IPS-18c (cell line): Measurements from ENCODE around the gene ERCC6.

ENCODE experiments used
- H3K4me3 ChIP-seq: 2 replicates; pipeline ENCODE4 v1.7.0; 2013; ENCODE audit warnings: low read depth, mild to moderate bottlenecking, low read length, moderate library complexity; ENCODE audit not compliant: insufficient read depth
- H3K9me3 ChIP-seq: one replicate; pipeline ENCODE4 v1.6.1; 2013; ENCODE audit warnings: mild to moderate bottlenecking, low read length, moderate library complexity; ENCODE audit not compliant: control insufficient read depth, insufficient read depth

ERCC6 gene

DNA sequence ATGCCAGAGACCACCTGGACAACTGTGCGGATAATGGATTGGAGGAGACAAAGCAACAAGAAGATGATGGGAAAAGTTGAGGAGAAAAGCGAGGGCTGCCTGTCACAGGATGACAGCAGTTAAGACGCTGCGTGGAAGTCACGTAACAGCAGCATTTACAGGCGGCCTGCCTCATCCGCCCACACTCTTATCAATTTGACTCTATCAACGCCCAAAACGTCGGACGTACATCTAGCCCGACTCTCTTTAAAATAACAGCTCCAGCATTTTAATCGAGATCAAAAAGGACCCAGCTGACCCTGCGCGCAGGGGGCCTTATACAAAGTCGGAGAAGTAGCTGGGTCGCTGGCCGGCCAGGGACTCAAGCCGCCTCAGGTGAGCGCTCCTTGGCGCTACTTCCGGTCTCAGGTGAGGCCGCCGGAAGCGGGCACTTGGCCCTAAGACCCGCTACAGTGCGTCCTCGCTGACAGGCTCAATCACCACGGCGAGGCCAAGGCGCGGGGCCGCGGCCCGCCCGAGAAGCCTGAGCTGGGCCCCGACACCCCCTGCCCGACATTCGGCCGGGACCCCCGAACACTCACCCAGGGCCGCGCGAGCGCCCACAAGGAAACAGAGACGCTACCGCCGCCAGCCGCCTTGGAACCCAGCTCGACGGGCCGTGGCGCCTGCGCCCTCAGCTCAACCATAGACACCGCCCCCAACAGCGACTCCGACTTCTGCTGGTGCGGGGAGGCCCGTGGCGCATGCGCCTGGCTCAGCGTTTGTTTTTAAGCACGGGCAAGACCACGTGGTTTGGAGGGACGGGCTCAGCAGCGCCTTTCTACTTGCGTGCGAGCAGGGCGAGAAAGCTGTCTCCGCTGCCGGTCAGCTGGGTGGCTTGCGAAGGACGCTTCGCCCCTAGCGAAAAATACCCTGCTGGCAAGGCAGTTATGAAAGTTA lies at the start of gene ERCC6:
Gene ERCC6, minus strand, starts transcription at position 741 of the 939 bp plus-strand sequence.
- peaks cover 2% of the 10 kb centered on the region for H3K9me3 ChIP-seq
- peak within 1 kb of the TSS; percentile 60 for H3K4me3 ChIP-seq

DNA sequence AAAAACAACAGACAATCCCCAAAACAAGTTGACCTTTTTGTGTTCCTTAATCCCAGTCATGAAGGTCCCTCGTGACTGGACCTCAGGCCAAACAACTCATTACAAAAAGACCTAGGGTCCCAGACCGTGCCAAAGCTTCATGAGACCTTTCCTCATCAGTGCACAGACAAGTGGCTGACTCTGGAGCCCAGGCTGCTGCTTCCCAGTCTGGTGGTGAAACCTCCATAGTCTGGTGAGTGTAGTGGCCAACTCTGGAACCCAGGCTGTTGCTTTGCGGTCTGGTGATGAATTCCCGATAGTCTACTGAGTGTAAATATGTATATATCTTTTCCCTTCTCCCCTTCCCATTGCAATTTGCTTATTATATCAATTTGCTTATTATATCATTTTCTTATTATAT lies 49.1 kb upstream of the ERCC6 start:
- Histone ChIP-seq H3K9me3 (no peaks in the 10 kb centered on the region), H3K4me3 (no peak overlapping the region)

DNA sequence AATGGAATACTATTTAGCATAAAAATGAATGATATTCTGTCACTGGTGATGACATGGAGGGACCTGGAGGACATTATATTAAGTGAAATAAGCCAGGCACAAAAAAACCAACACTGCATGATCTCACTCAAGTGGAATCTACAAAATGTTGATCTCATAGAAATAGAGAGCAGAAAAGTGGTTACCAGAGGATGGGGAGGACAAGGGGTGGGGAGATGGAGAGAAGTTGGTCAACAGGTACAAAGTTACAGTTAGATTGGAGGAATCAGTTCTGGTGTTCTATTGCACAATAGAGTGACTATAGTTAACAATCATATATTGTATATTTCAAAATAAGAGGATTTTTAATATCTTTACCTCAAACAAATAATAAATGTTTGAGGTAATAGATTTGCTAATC lies 46.5 kb upstream of the ERCC6 start:
- H3K4me3 ChIP-seq, result no peak overlapping the region
- no peaks in the 10 kb centered on the region for H3K9me3 ChIP-seq

DNA sequence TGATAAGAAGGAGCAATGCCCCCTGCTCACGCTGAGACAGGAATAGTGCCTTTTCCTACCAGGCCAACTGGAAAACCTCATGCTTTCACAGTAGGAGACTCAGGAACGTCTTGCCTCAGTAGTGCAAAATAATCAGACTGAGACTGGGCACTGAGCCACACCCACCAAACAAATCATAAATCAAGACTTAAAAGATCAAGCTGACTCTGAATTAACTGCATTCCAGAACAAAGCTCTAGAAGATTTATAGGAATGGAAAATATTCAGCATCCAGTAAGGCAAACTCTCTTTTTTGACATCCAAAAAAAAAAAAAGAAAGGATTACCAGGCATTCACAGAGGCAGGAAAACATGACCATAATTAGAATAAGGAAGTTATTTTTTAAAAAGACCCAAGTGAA lies 40.7 kb upstream of the ERCC6 start:
- Histone ChIP-seq H3K9me3 (no peaks in the 10 kb centered on the region), H3K4me3 (no peak overlapping the region)

DNA sequence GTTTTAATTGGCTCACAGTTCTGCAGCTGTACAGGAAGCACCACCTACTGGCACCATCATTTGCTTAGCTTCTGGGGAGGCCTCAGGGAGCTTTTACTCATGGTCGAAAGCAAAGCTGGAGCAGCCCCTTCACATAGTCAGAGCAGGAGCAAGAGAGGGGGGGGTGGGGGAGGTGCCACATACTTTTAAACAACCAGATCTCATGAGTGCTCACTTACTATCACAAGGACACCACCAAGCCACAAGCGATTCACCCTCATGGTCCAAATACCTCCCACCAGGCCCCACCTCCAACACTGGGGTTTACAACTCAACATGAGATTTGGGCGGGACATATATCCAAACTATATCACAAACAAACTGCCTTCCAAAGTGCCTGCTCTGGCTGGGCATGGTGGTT lies 39.5 kb upstream of the ERCC6 start:
- no peaks in the 10 kb centered on the region for H3K9me3 ChIP-seq
- H3K4me3 ChIP-seq, result no peak overlapping the region

DNA sequence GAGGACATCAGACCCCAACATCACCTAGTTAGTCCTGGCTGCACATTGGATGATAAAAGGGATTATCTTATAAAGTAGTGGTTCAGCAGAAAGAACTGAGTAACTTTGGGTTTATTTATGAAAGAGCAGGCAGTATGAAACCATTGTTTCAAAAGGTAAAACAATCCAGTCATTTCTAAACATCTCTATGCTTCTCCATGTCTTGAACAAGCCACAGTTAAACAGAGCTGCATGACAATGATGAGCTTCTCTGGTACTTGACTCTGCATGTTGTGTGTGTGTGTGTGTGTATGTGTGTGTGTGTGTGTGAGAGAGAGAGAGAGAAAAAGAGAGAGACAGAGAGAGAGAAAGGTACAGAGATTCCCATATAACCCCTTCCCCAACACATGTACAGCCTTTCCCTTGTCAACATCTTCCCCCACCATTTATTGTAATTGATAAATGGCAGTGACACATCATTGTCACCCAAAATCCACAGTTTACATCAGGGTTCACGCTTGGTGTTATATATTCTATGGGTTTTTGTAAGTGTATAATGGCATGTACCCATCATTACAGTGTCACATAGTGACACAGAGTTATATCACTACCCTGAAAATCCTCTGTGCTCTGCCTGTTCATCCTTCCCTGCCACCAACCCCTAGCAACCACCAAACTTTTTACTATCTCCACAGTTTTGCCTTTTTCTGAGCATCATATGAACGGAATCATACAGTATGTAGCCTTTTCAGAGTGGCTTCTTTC lies 38.4 kb upstream of the ERCC6 start:
- Histone ChIP-seq H3K4me3 (no peak overlapping the region), H3K9me3 (no peaks in the 10 kb centered on the region)

DNA sequence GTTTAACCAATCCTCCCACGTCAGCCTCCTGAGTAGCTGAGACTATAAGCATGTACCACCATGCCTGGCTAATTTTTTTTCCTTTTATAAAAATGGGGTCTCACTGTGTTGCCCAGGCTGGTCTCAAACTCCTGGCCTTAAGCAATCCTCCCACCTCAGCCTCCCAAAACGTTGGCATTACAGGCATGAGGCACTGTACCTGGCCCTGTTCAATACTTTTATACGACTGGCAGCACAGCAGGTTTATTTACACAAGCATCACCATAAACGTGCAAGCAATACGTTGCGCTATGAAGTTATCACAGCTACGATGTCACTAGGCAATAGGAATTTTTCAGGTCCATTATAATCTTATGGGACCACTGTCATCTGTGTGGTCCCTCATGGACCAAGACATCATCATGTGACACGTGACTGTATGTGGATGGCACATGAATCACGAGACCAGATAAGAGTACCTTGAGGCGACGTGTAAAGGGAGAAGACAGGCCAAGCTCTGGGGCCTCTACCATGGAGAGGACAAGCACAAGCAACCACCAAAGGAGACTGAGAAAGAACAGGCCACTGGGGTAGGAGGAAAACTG lies 36.7 kb upstream of the ERCC6 start:
- Histone ChIP-seq H3K9me3 (no peaks in the 10 kb centered on the region), H3K4me3 (no peak overlapping the region)

DNA sequence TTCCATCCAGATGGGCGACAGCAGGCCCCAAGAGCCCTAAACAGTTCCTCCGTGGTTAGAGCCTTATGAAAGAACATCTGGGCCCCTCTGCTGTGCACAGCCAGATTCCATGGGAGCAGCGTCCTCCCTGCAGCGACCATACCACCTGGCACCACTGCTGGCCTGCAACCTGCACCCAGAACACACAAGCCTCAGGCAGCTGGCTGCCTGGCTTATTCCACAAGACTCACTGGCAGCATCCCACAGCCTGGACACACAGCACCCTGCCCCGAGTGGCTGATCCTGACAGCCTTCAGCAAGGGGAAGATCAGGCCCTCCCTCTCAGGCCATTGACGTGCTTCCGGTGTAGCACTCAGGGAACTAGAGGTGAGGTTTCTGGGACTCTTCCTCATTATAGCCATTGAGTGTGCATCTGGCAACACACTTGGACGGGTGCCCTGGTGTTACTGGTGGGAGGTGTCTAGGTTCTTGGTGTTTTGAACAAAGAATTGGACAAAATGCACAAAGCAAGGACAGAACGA lies 33.7 kb upstream of the ERCC6 start:
- H3K4me3 ChIP-seq, result no peak overlapping the region
- H3K9me3 ChIP-seq, result peaks cover 6% of the 10 kb centered on the region

DNA sequence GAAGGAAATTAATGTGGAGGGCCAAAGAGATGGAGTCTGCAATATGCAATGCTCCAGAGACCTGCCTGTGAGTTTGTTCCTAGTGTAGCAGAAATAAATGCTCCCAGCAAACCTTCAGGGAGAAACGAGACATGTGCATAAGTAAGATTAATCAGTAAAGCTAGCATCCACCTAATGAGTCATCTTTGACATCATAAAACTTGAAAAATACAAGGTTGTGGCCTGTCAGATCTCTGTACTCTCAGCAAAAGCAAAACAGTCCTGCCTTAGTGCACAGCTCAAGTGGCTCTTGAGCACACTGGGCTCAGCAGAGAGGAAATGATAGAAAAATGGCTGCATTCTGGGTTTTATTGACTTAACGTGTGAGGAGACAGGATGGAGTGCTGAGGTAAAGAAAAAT lies 32.5 kb upstream of the ERCC6 start:
- H3K4me3 ChIP-seq, result no peak overlapping the region
- peaks cover 6% of the 10 kb centered on the region for H3K9me3 ChIP-seq

DNA sequence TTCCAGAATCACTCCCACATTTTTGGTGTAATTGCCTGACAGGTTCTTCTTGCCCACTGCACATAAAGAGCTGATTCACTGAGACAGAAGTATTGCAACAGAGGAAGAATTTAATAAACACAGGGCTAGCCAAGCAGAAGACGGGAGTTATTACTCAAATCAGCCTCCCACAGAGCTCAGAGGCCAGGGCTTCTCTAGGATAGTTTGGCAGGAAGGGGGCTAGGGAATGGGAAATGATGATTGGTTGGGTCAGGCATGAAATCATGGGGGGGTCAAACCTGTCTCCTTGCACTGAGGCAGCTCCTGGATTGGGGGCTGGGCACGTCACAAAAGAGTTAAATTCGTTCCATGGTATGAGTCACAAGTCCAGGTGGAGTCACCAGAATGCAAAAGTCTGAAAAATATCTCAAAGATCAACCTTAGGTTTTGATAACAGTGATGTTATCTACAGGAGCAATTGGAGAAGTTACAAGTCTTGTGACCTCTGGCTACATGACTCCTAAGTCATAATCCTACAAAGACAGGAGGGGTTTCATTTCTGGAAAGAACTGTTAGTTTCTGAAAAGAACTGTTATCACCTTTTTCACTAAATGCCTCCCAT lies 30.2 kb upstream of the ERCC6 start:
- Histone ChIP-seq H3K4me3 (no peak overlapping the region), H3K9me3 (peaks cover 6% of the 10 kb centered on the region)

DNA sequence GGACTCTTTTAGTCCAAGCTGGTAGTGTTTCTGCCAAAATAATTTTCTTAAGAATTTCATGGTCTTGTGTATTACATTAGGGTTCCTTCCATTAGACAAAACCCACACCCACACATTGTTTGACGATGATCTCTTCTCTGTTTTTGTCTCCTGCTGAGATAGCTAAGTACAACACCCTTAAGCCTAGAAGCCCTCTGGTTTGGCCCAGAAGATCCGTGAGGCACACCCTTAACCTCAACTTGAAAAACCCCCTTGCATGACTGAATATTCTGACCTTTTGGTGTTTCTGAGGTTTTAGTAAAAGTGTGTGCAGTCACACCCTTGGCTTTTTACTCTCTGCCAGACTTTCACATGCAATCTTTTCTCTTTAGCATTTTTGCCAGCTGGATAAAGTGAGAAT lies 29.3 kb upstream of the ERCC6 start:
- Histone ChIP-seq H3K9me3 (peaks cover 6% of the 10 kb centered on the region), H3K4me3 (no peak overlapping the region)

DNA sequence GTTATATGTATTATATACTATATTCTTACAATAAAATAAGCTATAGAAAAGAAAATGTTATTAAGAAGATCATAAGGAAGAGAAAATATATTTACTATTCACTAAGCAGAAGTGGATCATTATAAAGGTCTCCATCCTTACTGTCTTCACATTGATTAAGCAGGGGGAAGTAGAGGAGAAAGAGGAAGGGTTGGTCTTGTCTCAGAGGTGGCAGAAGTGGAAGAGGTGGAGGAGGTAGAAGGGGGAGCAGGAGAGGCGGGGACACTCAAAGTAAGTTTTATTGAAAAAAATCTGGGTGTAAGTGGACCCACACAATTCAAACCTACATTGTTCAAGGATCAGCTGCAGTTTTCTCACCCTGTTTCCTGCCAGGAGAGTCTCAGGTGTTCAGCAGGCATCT lies 28.9 kb upstream of the ERCC6 start:
- H3K4me3 ChIP-seq, result no peak overlapping the region
- H3K9me3 ChIP-seq, result peaks cover 6% of the 10 kb centered on the region

DNA sequence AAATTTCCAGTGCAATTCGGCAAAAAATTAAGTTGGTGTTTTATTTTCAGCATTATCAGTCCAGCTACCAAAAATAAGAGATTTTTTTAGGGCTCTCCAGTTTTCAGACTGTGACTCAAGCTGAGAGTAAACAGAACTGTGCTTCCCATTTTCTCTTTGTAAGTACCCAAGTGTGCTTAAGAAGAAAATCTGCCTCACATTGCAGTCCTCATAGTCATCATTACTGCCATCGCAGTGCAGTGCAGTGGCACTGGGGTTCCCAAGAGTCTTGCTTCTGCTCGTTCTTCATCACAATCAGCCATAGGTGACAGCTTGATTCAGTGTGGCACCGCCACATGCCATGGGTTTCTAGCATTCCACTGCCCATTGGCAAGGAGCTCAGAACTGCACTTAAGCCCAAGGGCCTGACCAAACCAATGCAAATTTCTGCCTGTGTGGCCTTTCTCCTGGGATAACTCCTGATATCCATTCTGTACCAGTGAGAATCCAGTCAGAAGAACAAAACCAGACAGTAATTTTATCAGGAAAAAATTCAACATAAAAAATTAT lies 25.6 kb upstream of the ERCC6 start:
- no peak overlapping the region for H3K4me3 ChIP-seq

DNA sequence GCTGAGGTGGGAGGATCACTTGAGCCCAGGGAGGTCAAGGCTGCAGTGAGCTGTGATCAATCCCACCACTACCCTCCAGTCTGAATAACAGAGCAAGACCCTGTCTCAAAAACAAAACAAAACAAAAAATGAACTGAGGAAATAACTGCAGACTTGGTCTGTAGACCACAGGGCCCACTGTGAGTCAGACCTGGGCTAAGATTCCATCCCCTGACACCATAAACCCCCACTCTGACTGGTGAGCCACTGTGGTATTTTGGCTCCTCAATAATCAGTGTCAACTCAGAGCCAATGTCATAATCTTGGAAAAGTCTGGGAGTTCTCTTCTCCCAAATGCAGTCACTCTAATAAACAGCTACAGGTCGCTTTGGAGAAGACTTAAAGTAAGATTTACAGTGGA lies 24.0 kb upstream of the ERCC6 start:
- peaks cover 3% of the 10 kb centered on the region for H3K9me3 ChIP-seq
- no peak overlapping the region for H3K4me3 ChIP-seq

More for the DNA sequence above, 25.6 kb upstream of the ERCC6 start:
- H3K9me3 ChIP-seq, result peaks cover 6% of the 10 kb centered on the region

DNA sequence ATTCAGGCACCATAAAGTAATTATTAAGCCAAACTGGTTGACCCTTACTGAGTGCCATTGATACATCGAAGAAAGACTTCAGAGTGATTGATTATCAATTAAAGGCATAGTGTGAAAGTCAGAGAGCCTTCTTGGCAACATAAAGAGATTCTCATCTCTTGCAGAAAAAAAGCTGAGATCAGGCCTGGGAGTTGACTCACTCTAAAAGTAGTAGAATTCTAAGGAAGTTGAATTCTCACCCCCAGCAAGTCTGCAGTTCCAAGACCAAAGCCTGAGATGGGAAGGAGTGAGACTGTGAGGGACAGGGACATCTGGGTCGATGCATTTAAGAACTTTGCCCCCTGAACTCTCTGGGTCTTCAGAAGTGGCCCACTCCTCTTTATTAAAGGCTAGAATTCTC lies 21.6 kb upstream of the ERCC6 start:
- Histone ChIP-seq H3K9me3 (peaks cover 5% of the 10 kb centered on the region), H3K4me3 (no peak overlapping the region)

DNA sequence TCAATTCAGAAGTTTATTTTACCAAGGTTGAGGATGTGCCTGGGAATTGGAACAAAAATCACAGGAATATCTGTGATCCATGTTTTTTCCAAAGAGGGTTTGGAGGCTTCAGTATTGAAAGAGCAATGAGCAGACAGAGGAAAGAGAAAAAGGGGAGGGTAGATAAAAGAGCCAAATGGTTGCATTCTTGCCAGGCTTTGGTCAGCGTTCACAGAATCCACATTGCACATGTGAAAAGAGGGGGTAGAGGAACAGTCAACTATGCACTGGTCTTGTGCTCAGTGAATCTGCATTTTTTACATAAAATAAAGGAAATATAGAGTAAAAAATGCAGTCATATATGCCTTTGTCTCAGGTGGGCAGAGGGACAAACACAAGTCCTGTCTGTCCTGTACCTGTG lies 20.6 kb upstream of the ERCC6 start:
- peaks cover 5% of the 10 kb centered on the region for H3K9me3 ChIP-seq

DNA sequence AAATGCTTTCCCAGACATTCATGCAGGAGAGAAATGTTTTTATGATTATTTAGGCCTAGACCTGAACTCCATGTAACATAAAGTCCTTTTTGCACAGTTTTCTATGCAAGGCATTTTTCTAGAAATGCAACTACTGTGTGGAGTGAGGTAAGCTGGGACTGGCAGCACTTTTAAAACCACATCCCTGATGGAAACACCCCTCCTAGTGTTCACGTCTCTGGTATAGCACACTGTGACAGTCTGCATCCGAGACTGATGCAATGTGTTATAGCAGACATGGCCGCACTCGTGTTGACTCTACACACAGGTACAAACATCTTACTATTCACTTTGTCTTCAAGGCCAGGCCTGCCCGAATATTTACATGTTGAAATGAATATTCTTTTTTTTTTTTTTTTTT lies 19.3 kb upstream of the ERCC6 start:
- H3K9me3 ChIP-seq, result peaks cover 5% of the 10 kb centered on the region
- no peak overlapping the region for H3K4me3 ChIP-seq

More for the DNA sequence above, 20.6 kb upstream of the ERCC6 start:
- no peak overlapping the region for H3K4me3 ChIP-seq
